ENCODE results near the gene WDR89.
"Not testable (repeated sequence)": the region's sequence is repeated elsewhere in the genome, so short reads cannot be mapped to it uniquely, and the experiment has no call there.

The WDR89 gene

GRCh38 chr14:63594455-63595372, 47.0 kb downstream of the WDR89 start:
- no peak for DNase-seq (ENCODE audit: low read depth)

GRCh38 chr14:63583046-63583445, 58.6 kb downstream of the WDR89 start:
- not testable (repeated sequence) for DNase-seq (ENCODE audit: low read depth)

DNA sequence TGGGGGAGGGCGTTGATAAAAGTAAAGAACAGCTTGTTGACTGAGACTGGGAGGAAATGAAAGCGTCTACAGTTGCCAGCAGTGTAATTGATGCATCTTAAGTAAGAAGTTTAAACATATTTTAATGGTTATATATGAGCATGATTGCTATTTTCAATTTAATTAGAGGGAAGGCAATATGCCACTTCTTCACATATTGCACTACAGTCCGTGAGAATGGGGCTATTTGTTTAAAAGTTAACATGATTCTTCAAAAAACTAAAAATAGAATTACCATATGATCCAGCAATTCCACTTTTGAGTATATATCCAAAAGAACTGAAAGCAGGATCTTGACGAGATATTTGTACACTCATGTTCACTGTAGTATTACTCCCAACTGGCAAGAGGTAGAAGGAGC, 60.2 kb downstream of the WDR89 start:
- no peak for DNase-seq (ENCODE audit: low read depth)

- no peak for DNase-seq (ENCODE audit: low read depth)
Measured at GRCh38 chr14:63578300-63578699, 63.4 kb downstream of the WDR89 start.

DNA sequence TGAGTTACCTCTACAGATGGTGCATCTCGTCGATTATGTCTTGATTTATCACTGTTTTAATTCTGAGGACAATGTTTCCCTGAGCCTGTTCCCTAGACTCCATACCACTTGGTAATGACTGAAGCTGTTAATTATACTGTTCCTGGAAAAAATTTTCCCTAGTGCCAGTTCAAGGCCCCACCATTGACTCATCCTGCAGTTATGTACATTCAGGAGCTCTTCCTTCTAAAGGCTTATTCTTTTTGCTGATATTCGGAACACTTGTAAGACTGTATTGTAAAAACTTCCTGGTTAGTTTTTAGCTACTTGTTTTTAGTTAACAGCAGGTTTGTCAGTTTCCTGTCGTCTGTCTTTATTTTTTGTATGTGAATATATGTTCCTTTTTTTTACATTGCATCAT, 68.1 kb downstream of the WDR89 start:
- DNase-seq (ENCODE audit: low read depth): no peak

DNA sequence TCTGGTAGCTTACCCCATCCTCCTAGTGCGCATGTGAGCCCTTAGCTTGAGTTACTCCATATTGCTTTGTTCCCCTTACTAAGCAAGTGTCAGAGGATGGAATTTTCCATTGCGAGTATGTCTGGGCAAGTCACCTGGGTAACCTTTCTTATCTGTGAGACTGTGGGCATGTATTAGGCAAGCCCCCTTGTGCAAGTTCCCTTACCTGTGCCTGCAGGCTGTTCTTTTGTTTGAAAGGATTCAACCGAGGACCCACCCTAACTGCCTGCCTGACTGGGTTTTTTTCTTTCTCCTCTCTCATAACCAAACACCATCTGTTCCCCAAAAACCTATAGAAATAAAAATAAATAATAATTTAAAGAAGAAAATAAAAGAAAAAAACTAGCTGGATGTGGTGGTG, 76.2 kb downstream of the WDR89 start:
- no peak for DNase-seq (ENCODE audit: low read depth)

- DNase-seq (ENCODE audit: low read depth): no peak
Measured at GRCh38 chr14:63564318-63564717, 77.4 kb downstream of the WDR89 start.

GRCh38 chr14:63563370-63564026, 78.2 kb downstream of the WDR89 start:
- no peak for DNase-seq (ENCODE audit: low read depth)

GRCh38 chr14:63562405-63562804, 79.3 kb downstream of the WDR89 start:
- DNase-seq (ENCODE audit: low read depth): no peak

DNA sequence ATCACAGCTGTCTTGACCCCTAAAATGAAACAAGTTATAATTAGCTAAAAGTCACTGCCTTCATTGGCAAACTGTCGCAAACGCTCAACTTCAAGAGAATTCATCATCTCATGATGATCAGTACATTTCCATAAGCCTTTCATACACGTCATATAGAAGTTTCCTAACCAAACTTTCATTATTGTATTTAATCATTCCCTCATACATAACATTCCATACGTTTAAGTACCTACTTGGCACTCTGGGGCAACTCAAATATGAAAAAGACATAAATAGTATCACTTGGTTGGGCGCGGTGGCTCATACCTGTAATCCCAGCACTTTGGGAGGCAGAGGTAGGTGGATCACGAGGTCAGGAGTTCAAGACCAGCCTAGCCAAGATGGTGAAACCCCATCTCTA, 86.1 kb downstream of the WDR89 start:
- DNase-seq (ENCODE audit: low read depth): no peak

DNA sequence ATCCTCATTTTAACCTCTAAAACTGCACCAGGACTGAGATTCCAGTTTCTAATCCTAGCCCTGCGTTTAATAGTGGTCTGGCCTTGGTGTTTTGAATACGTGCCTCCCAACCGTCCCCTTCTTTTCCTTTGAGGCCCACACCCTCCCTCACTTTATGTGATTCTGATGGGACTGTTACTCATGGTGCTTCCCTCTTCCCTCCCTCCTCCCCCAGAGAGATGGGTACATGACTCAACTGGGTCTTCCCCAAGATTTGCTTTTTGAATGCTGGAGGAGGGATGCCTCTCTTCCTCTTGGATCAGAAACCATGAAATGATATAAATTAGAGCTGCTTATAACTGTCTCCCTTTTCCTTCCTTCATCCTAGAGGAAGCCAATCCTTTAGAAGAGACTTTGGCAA, 90.3 kb downstream of the WDR89 start:
- DNase-seq (ENCODE audit: low read depth): no peak

- no peak for DNase-seq (ENCODE audit: low read depth)
Measured at GRCh38 chr14:63547798-63548335, 93.8 kb downstream of the WDR89 start.

Measured in activated T-helper 1 cell treated with Interleukin-2 at 50 U/mL for 16 hours (primary cell).